ENCODE data around the gene CENPS.
"Not testable (repeated sequence)": the region's sequence is repeated elsewhere in the genome, so short reads cannot be mapped to it uniquely, and the experiment has no call there.

Gene CENPS

GRCh38 chr1:10424034-10424433 lies 6.2 kb upstream of the CENPS start:
- H3K36me3 ChIP-seq = peaks cover 53% of the 10 kb centered on the region
- H3K27me3 ChIP-seq = no peaks in the 10 kb centered on the region
- no peak overlapping the region for H3K4me3 ChIP-seq (ENCODE audit: low read depth in 1 of 2, low read length in 1 of 2)
- no peaks in the 10 kb centered on the region for H3K9me3 ChIP-seq
- peaks cover 18 to 25% of the 10 kb centered on the region in 2 experiments for H3K4me1 ChIP-seq (ENCODE audit: control insufficient read depth in 1 of 2, insufficient read depth in 1 of 2, low read depth in 1 of 2, low read length in 1 of 2)
- TF ChIP-seq, protein P1, sequence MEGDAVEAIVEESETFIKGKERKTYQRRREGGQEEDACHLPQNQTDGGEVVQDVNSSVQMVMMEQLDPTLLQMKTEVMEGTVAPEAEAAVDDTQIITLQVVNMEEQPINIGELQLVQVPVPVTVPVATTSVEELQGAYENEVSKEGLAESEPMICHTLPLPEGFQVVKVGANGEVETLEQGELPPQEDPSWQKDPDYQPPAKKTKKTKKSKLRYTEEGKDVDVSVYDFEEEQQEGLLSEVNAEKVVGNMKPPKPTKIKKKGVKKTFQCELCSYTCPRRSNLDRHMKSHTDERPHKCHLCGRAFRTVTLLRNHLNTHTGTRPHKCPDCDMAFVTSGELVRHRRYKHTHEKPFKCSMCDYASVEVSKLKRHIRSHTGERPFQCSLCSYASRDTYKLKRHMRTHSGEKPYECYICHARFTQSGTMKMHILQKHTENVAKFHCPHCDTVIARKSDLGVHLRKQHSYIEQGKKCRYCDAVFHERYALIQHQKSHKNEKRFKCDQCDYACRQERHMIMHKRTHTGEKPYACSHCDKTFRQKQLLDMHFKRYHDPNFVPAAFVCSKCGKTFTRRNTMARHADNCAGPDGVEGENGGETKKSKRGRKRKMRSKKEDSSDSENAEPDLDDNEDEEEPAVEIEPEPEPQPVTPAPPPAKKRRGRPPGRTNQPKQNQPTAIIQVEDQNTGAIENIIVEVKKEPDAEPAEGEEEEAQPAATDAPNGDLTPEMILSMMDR (IDR thresholded peaks at IDR 0.05) = no peak
- peak overlapping the region; percentile 98 for H3K27ac ChIP-seq

DNA sequence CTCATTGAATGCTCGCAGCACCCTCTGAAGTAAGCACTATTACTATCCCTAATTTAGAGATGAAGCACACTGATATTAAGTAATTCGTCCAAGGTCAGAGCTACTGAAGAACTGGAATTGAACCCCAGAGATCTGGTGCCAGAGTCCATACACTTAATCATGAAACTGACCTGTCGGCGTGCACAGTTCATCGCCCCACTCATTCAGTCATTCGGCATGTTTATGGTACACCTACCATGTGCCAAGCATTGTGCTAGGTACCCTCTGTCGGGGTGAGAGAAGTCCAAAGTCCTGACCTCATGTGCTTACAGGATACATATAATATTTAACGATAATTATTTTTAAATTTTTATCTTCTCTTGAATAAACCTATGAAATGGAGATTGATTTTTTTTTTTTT lies 5.6 kb upstream of the CENPS start:
- peak overlapping the region; percentile 98 for H3K27ac ChIP-seq
- peaks cover 20 to 30% of the 10 kb centered on the region in 2 experiments for H3K4me1 ChIP-seq (ENCODE audit: control insufficient read depth in 1 of 2, insufficient read depth in 1 of 2, low read depth in 1 of 2, low read length in 1 of 2)
- peaks cover 46% of the 10 kb centered on the region for H3K36me3 ChIP-seq
- TF ChIP-seq, protein P1 (IDR thresholded peaks at IDR 0.05) = no peak
- H3K4me3 ChIP-seq (ENCODE audit: low read depth in 1 of 2, low read length in 1 of 2) = no peak overlapping the region
- H3K9me3 ChIP-seq = no peaks in the 10 kb centered on the region
- no peaks in the 10 kb centered on the region for H3K27me3 ChIP-seq

- H3K27ac ChIP-seq = peak overlapping the region; percentile 50
- H3K4me1 ChIP-seq (ENCODE audit: control insufficient read depth in 1 of 2, insufficient read depth in 1 of 2, low read depth in 1 of 2, low read length in 1 of 2) = peaks cover 30 to 41% of the 10 kb centered on the region in 2 experiments
- not testable (repeated sequence) for H3K27me3 ChIP-seq; H3K9me3 ChIP-seq; H3K4me3 ChIP-seq (ENCODE audit: low read depth in 1 of 2, low read length in 1 of 2)
- peaks cover 33% of the 10 kb centered on the region for H3K36me3 ChIP-seq
These were observed 4.3 kb upstream of the CENPS start for GRCh38 chr1:10425826-10426534.

- not testable (repeated sequence) for H3K9me3 ChIP-seq; H3K4me3 ChIP-seq (ENCODE audit: low read depth in 1 of 2, low read length in 1 of 2); H3K27me3 ChIP-seq
- H3K27ac ChIP-seq = peak overlapping the region; percentile 76
- H3K4me1 ChIP-seq (ENCODE audit: control insufficient read depth in 1 of 2, insufficient read depth in 1 of 2, low read depth in 1 of 2, low read length in 1 of 2) = peaks cover 34 to 45% of the 10 kb centered on the region in 2 experiments
- H3K36me3 ChIP-seq = peaks cover 28% of the 10 kb centered on the region
These were observed 3.7 kb upstream of the CENPS start for GRCh38 chr1:10426535-10426848.

DNA sequence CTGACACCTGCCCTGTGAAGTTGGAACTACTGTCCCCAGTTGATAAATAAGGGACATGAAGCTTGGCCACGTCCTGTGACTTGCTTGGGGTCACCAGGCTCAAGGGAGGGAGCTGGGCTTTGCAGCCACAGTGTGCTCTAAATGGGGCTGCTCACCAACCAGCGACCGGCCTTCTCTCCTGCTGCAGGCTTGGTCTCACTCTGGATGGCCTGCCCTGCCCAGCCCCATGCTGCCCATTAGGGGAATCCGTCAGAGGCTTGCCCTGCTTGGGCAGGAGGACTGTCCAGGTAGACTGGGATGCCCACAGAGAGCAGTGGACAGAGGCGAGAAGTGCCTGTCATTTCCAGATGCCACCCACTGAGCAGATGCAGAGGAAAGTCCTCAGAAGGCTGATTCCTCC lies 1.2 kb upstream of the CENPS start:
- H3K36me3 ChIP-seq = peaks cover 3% of the 10 kb centered on the region
- H3K9me3 ChIP-seq = no peaks in the 10 kb centered on the region
- H3K27ac ChIP-seq = no peak overlapping the region
- TF ChIP-seq, protein P1 (IDR thresholded peaks at IDR 0.05) = no peak
- H3K27me3 ChIP-seq = no peaks in the 10 kb centered on the region
- H3K4me1 ChIP-seq (ENCODE audit: control insufficient read depth in 1 of 2, insufficient read depth in 1 of 2, low read depth in 1 of 2, low read length in 1 of 2) = peaks cover 34 to 45% of the 10 kb centered on the region in 2 experiments
- no peak overlapping the region for H3K4me3 ChIP-seq (ENCODE audit: low read depth in 1 of 2, low read length in 1 of 2)

DNA sequence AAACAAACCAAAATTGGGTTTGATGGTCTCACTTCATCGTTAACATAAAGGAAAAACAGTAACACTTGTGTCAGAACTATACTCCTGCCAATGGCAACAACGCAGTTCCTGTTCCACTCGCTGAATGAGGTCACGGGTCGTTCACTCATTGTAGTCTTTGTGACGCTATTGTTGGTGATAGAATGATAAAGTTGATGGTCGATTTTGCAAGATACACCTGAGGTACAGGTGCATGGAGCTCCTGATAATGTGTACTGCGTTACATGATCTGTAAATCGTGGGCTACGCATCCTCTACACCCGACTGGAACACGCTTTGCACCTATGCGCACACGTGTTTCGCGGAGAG lies 391 bp upstream of the CENPS start:
- H3K27ac ChIP-seq = peak overlapping the region; percentile 81
- TF ChIP-seq, protein P1 (IDR thresholded peaks at IDR 0.05) = no peak
- peaks cover 34 to 45% of the 10 kb centered on the region in 2 experiments for H3K4me1 ChIP-seq (ENCODE audit: control insufficient read depth in 1 of 2, insufficient read depth in 1 of 2, low read depth in 1 of 2, low read length in 1 of 2)
- no peaks in the 10 kb centered on the region for H3K36me3 ChIP-seq
- no peaks in the 10 kb centered on the region for H3K27me3 ChIP-seq
- H3K9me3 ChIP-seq = no peaks in the 10 kb centered on the region
- peak overlapping the region; percentile 69 to 97 for H3K4me3 ChIP-seq (ENCODE audit: low read depth in 1 of 2, low read length in 1 of 2)
